Body of pancreas (tissue), 4 donors: Measurements from ENCODE around the gene CHCHD6.

Experiments used
- CTCF ChIP-seq, 7 experiments: fragments of 450-650 bp in 4 of 7; fragments of 200-600 bp in 3 of 7; sonication (generic) in 3 of 7; IDR thresholded peaks; one replicate each; pipeline ENCODE4 v1.5.1; 2016 to 2019; ENCODE audit warnings: antibody characterized with exemption in 7 of 7
- POLR2A ChIP-seq, 3 donors: fragments of 450-650 bp; IDR thresholded peaks; one replicate each; pipeline ENCODE4 v1.6.1; 2016; ENCODE audit warnings: antibody characterized with exemption in 3 of 3, mild to moderate bottlenecking in 2 of 3

- TF ChIP-seq POLR2A (IDR thresholded peaks at IDR 0.05) (no peak), CTCF (IDR thresholded peaks at IDR 0.05) (no peak)
Observed at GRCh38 chr3:126770096-126770495, 66.1 kb downstream of the CHCHD6 start.
